GM23338 (cell line): ENCODE data around the gene LCE7A. TPM values are rescaled to one million over a fixed set of nuclear protein-coding genes. Genes with fewer than 3 reads are reported as not detected.

Experiments
- ATAC-seq: fragments of 200-7000 bp; cut with Tn5 transposase; 3 replicates; pipeline ENCODE4 v1.9.1; 2020
- DNase-seq: peaks from one replicate; pipeline ENCODE4 v3.0.0-alpha.2; 2015; ENCODE audit warnings: low spot score
- H2AFZ ChIP-seq: fragments of 200-600 bp; sonication (generic); 2 replicates; pipeline ENCODE4 v1.8.0; 2016; ENCODE audit warnings: antibody characterized with exemption, mild to moderate bottlenecking, moderate library complexity
- H3F3A ChIP-seq: fragments of 200-600 bp; sonication (generic); replicated peaks from 2 replicates; pipeline ENCODE4 v1.8.0; 2017; ENCODE audit warnings: antibody characterized with exemption, mixed run types, low read depth
- H3K27ac ChIP-seq: fragments of 200-600 bp; sonication (generic); 2 replicates; pipeline ENCODE4 v1.6.1; 2016; ENCODE audit warnings: low read depth
- H3K27me3 ChIP-seq: fragments of 200-600 bp; sonication (generic); 2 replicates; pipeline ENCODE4 v1.8.0; 2016; ENCODE audit warnings: mild to moderate bottlenecking, mixed run types, moderate library complexity; ENCODE audit not compliant: insufficient read depth
- H3K36me3 ChIP-seq: fragments of 200-600 bp; sonication (generic); 2 replicates; pipeline ENCODE4 v1.8.0; 2016; ENCODE audit warnings: mild to moderate bottlenecking; ENCODE audit not compliant: insufficient read depth
- H3K4me1 ChIP-seq: fragments of 200-600 bp; sonication (generic); 2 replicates; pipeline ENCODE4 v1.8.0; 2016; ENCODE audit warnings: mild to moderate bottlenecking, moderate library complexity; ENCODE audit not compliant: insufficient read depth
- H3K4me2 ChIP-seq: fragments of 200-600 bp; sonication (generic); 2 replicates; pipeline ENCODE4 v1.7.1; 2017; ENCODE audit warnings: mixed run types
- H3K4me3 ChIP-seq: fragments of 200-600 bp; sonication (generic); 2 replicates; pipeline ENCODE4 v1.6.1; 2016; ENCODE audit warnings: mixed run types
- H3K79me2 ChIP-seq: fragments of 200-600 bp; sonication (generic); replicated peaks from 2 replicates; pipeline ENCODE4 v1.8.0; 2017; ENCODE audit warnings: mild to moderate bottlenecking; ENCODE audit not compliant: insufficient read depth
- H3K9me2 ChIP-seq: fragments of 200-600 bp; sonication (generic); 2 replicates; pipeline ENCODE4 v1.8.0; 2017; ENCODE audit not compliant: insufficient read depth
- H4K20me1 ChIP-seq: fragments of 200-600 bp; sonication (generic); replicated peaks from 2 replicates; pipeline ENCODE4 v1.8.0; 2017; ENCODE audit warnings: mild to moderate bottlenecking; ENCODE audit not compliant: insufficient read depth
- H3K27ac Mint-ChIP-seq: 2 replicates; pipeline ENCODE4 v1.8.0; 2020; ENCODE audit warnings: inconsistent platforms, mild to moderate bottlenecking, moderate library complexity, mixed read lengths
- H3K27me3 Mint-ChIP-seq: 3 replicates; pipeline ENCODE4 v1.8.0; 2022; ENCODE audit warnings: low read depth, mild to moderate bottlenecking, moderate library complexity, mixed read lengths, inconsistent platforms; ENCODE audit not compliant: insufficient read depth, poor library complexity
- H3K36me3 Mint-ChIP-seq: 3 replicates; pipeline ENCODE4 v1.8.0; 2021; ENCODE audit warnings: low read depth, mild to moderate bottlenecking, inconsistent platforms, moderate library complexity, mixed read lengths
- H3K4me1 Mint-ChIP-seq: 3 replicates; pipeline ENCODE4 v1.8.0; 2020; ENCODE audit warnings: mild to moderate bottlenecking, inconsistent platforms, mixed read lengths
- H3K4me3 Mint-ChIP-seq: 3 replicates; pipeline ENCODE4 v1.8.0; 2021; ENCODE audit warnings: moderate library complexity, mild to moderate bottlenecking, inconsistent platforms, mixed read lengths
- H3K9me3 Mint-ChIP-seq: 3 replicates; pipeline ENCODE4 v1.8.0; 2020; ENCODE audit warnings: moderate library complexity, mild to moderate bottlenecking, inconsistent platforms, mixed read lengths
- CREB1 ChIP-seq: fragments of 250-450 bp; sonication (Bioruptor Pico); IDR thresholded peaks from 2 replicates; pipeline ENCODE4 v1.5.0; 2020; ENCODE audit warnings: low read depth, mild to moderate bottlenecking, moderate library complexity
- EZH2 ChIP-seq: fragments of 200-600 bp; sonication (generic); IDR thresholded peaks from one replicate; pipeline ENCODE4 v1.8.0; 2017; ENCODE audit warnings: antibody characterized with exemption, mild to moderate bottlenecking, low read depth; ENCODE audit not compliant: unreplicated experiment
- ZNF462 ChIP-seq: fragments of 250-450 bp; sonication (Bioruptor Pico); IDR thresholded peaks from 2 replicates; pipeline ENCODE4 v1.5.0; 2020; ENCODE audit warnings: mild to moderate bottlenecking, moderate library complexity
- polyA plus RNA-seq: library from polyadenylated mRNA; unstranded; fragments of >200 nt; fragmentation: Nextera tagmentation; extraction: Ambion mirVana; gene quantifications from 2 replicates; pipeline ENCODE4 v1.2.1, GENCODE V29; 2016
- total RNA-seq: library from RNA; depleted of rRNA; stranded (reverse); fragments of >200 nt; shearing (Covaris generic); gene quantifications from 2 replicates; pipeline ENCODE4 v1.2.3, GENCODE V29; 2014
- TF ChIP-seq, protein P1 (sequence below): IDR thresholded peaks from one replicate; pipeline ENCODE4 v1.6.1; 2018; ENCODE audit warnings: antibody characterized with exemption; ENCODE audit not compliant: unreplicated experiment
- TF ChIP-seq, protein P2 (sequence below), 2 experiments: fragments of 200-600 bp in 1 of 2; sonication (generic) in 1 of 2; conservative IDR thresholded peaks; 2 replicates each; pipeline versions ENCODE4 v1.5.1 to v1.6.1; 2016 to 2017; ENCODE audit warnings: antibody characterized with exemption in 2 of 2, low read depth in 2 of 2, mild to moderate bottlenecking in 2 of 2, moderate library complexity in 1 of 2

The LCE7A gene
- total and polyA plus RNA-seq, 2 experiments from 2014 or later = not detected

GRCh38 chr1:152886085-152886484 is 26.3 kb downstream of the LCE7A start (continued):
- TF ChIP-seq ZNF462 (CRISPR knock-in tag) (no peak), EZH2 (no peak), CREB1 (CRISPR knock-in tag) (no peak)
- TF ChIP-seq, protein P1, sequence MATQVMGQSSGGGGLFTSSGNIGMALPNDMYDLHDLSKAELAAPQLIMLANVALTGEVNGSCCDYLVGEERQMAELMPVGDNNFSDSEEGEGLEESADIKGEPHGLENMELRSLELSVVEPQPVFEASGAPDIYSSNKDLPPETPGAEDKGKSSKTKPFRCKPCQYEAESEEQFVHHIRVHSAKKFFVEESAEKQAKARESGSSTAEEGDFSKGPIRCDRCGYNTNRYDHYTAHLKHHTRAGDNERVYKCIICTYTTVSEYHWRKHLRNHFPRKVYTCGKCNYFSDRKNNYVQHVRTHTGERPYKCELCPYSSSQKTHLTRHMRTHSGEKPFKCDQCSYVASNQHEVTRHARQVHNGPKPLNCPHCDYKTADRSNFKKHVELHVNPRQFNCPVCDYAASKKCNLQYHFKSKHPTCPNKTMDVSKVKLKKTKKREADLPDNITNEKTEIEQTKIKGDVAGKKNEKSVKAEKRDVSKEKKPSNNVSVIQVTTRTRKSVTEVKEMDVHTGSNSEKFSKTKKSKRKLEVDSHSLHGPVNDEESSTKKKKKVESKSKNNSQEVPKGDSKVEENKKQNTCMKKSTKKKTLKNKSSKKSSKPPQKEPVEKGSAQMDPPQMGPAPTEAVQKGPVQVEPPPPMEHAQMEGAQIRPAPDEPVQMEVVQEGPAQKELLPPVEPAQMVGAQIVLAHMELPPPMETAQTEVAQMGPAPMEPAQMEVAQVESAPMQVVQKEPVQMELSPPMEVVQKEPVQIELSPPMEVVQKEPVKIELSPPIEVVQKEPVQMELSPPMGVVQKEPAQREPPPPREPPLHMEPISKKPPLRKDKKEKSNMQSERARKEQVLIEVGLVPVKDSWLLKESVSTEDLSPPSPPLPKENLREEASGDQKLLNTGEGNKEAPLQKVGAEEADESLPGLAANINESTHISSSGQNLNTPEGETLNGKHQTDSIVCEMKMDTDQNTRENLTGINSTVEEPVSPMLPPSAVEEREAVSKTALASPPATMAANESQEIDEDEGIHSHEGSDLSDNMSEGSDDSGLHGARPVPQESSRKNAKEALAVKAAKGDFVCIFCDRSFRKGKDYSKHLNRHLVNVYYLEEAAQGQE = no peak

DNA sequence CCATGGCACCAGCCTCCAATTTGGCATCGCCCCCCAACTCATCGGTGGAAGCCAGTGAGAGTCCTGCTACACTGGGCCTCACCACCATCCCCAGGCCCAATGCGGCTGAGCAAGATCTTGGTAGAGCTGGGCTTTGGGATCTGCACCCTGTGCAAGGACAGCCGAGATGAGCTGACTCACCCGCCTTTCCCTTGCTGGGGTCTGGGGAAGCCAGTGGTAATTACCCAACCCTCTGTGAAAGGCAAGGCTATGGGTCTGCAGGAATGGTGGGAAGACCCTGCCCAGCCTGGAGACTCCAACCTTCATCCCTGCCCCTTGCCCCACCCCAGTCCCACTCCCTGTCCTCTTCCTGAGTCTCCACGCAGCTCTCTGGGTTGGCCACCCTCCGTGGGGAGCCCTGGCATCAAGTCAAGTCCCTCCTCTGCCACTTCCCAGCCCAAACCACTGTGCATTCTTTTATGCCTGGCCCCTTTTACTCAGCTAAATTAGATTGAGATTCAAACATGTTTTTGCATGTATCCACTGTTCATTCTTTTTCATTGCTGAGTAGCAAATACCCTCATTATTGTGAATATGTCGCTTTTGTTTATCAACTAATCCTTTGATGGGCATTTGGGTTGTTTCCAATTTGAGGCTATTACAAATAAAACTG is 27.1 kb downstream of the LCE7A start:
- no peak for DNase-seq
- Mint-ChIP-seq H3K4me1 (no peaks in the 10 kb centered on the region; the same call in 2 of the 3 replicates), H3K9me3 (peaks cover 2% of the 10 kb centered on the region; the same call in 1 of the 3 replicates), H3K4me3 (no peak overlapping the region), H3K36me3 (no peaks in the 10 kb centered on the region), H3K27ac (no peak overlapping the region), H3K27me3 (no peaks in the 10 kb centered on the region)
- Histone ChIP-seq H3K79me2 (no peaks in the 10 kb centered on the region), H3K27ac (no peak overlapping the region), H3K4me3 (no peak overlapping the region), H3K4me2 (no peak overlapping the region), H3K4me1 (no peaks in the 10 kb centered on the region), H3K36me3 (no peaks in the 10 kb centered on the region), H4K20me1 (no peaks in the 10 kb centered on the region), H2AFZ (no peak overlapping the region), H3F3A (no peaks in the 10 kb centered on the region), H3K9me2 (peaks cover 8% of the 10 kb centered on the region; the same call in 1 of the 2 replicates), H3K27me3 (no peaks in the 10 kb centered on the region)
- ATAC-seq = no peak
- TF ChIP-seq, protein P2, sequence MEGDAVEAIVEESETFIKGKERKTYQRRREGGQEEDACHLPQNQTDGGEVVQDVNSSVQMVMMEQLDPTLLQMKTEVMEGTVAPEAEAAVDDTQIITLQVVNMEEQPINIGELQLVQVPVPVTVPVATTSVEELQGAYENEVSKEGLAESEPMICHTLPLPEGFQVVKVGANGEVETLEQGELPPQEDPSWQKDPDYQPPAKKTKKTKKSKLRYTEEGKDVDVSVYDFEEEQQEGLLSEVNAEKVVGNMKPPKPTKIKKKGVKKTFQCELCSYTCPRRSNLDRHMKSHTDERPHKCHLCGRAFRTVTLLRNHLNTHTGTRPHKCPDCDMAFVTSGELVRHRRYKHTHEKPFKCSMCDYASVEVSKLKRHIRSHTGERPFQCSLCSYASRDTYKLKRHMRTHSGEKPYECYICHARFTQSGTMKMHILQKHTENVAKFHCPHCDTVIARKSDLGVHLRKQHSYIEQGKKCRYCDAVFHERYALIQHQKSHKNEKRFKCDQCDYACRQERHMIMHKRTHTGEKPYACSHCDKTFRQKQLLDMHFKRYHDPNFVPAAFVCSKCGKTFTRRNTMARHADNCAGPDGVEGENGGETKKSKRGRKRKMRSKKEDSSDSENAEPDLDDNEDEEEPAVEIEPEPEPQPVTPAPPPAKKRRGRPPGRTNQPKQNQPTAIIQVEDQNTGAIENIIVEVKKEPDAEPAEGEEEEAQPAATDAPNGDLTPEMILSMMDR (conservative IDR thresholded peaks at IDR 0.05; ENCODE audit: low read depth in 2 of 2) = no peak
- TF ChIP-seq, protein P1 = no peak
